HepG2 (cell line): ENCODE measurements around the gene C20orf144. TPM values are rescaled to one million over a fixed set of nuclear protein-coding genes. Genes with fewer than 3 reads are reported as not detected.

Experiments used
- ATAC-seq: fragments of 200-7000 bp; cut with Tn5 transposase; 3 replicates; pipeline ENCODE4 v1.9.1; 2020; ENCODE audit warnings: mild to moderate bottlenecking, moderate library complexity
- BruUV-seq: library from RNA; stranded (reverse); fragments of 400-500 nt; replicated peaks from 2 replicates; lab custom pipeline; 2021; lab: Mats Ljungman, UMichigan
- CTCF ChIA-PET: fragments of 300-600 bp; formaldehyde crosslinking; extraction: SDS; loops from one replicate; lab custom pipeline; 2021; ENCODE audit warnings: low total read pairs, inconsistent platforms, low intra/inter-chr PET ratio; lab: Yijun Ruan, JAX
- POLR2A ChIA-PET: fragments of 350-600 bp; sonication (Branson Sonifier 250); formaldehyde crosslinking; loops from one replicate; lab custom pipeline; 2020; ENCODE audit warnings: antibody characterized with exemption, inconsistent platforms; lab: Yijun Ruan, JAX
- DNase-seq: peaks from one replicate; pipeline ENCODE4 v3.0.0-alpha.2; 2015; ENCODE audit warnings: low spot score
- FAIRE-seq: peaks from 3 replicates; lab custom pipeline; 2011; peaks lifted over from hg19 to GRCh38; lab: Jason Lieb, UNC
- H2AFZ ChIP-seq: one replicate; pipeline ENCODE4 v1.6.1; 2011; ENCODE audit warnings: low read length, inconsistent platforms
- H3K27ac ChIP-seq: fragments of 300-600 bp; 3 replicates; pipeline ENCODE4 v1.8.0; 2011; ENCODE audit warnings: mixed run types, mild to moderate bottlenecking, mixed read lengths, low read length, inconsistent platforms; ENCODE audit not compliant: insufficient read depth; ENCODE audit errors: extremely low read length
- H3K27me3 ChIP-seq, 2 experiments: fragments of 200-600 bp in 1 of 2; 2 replicates in 1 of 2; 3 replicates in 1 of 2; pipeline versions ENCODE4 v1.6.0 to v1.8.0; 2011; ENCODE audit warnings: low read length in 2 of 2, mild to moderate bottlenecking in 2 of 2, moderate library complexity in 2 of 2, inconsistent platforms in 1 of 2; ENCODE audit not compliant: insufficient read depth in 2 of 2, control insufficient read depth in 1 of 2
- H3K36me3 ChIP-seq, 2 experiments: fragments of 200-600 bp in 1 of 2; replicated peaks in 1 of 2; 2 replicates in 1 of 2; 3 replicates in 1 of 2; pipeline versions ENCODE4 v1.5.1 to v1.8.0; 2011; ENCODE audit warnings: low read length in 2 of 2, inconsistent platforms in 1 of 2; ENCODE audit not compliant: insufficient read depth in 2 of 2, control insufficient read depth in 1 of 2
- H3K4me1 ChIP-seq: 2 replicates; pipeline ENCODE4 v1.5.1; 2012; ENCODE audit warnings: low read length, inconsistent platforms; ENCODE audit not compliant: insufficient read depth
- H3K4me2 ChIP-seq: 2 replicates; pipeline ENCODE4 v1.6.0; 2011; ENCODE audit warnings: low read depth, low read length, inconsistent platforms
- H3K4me3 ChIP-seq, 3 experiments: fragments of 200-600 bp in 1 of 3; sonication (generic), shearing (Covaris generic) in 1 of 3; replicated peaks in 1 of 3; 2 replicates each; pipeline ENCODE4 v1.5.1; 2011 to 2016; ENCODE audit warnings: low read length in 3 of 3, inconsistent platforms in 2 of 3, low read depth in 2 of 3, mild to moderate bottlenecking in 2 of 3, control low read depth in 1 of 3, mixed read lengths in 1 of 3; ENCODE audit not compliant: insufficient read depth in 1 of 3
- H3K79me2 ChIP-seq: one replicate; pipeline ENCODE4 v1.6.1; 2011; ENCODE audit warnings: low read length, inconsistent platforms; ENCODE audit not compliant: insufficient read depth
- H3K9ac ChIP-seq: 2 replicates; pipeline ENCODE4 v1.6.0; 2011; ENCODE audit warnings: mild to moderate bottlenecking, low read depth, low read length, inconsistent platforms; ENCODE audit not compliant: insufficient read depth
- H3K9me3 ChIP-seq: 2 replicates; pipeline ENCODE4 v1.5.1; 2012; ENCODE audit warnings: mild to moderate bottlenecking, low read length
- H4K20me1 ChIP-seq: 2 replicates; pipeline ENCODE4 v1.6.0; 2011; ENCODE audit warnings: inconsistent platforms, mild to moderate bottlenecking, low read length, moderate library complexity; ENCODE audit not compliant: insufficient read depth
- AGO2 ChIP-seq: fragments of 200-400 bp; formaldehyde crosslinking; optimal IDR thresholded peaks from 2 replicates; pipeline ENCODE3; 2017; ENCODE audit warnings: mild to moderate bottlenecking, low read depth, low read length, moderate library complexity
- AHR ChIP-seq: IDR thresholded peaks from 2 replicates; pipeline ENCODE4 v1.6.1; 2018; ENCODE audit warnings: missing genetic modification reagents, missing compliant biosample characterization
- CCDC6 ChIP-seq: sonication (generic); formaldehyde crosslinking; IDR thresholded peaks from 2 replicates; pipeline ENCODE4 v1.8.1; 2022; ENCODE audit warnings: mild to moderate bottlenecking, missing genetic modification reagents, moderate library complexity
- HMGA1 ChIP-seq: sonication (generic); formaldehyde crosslinking; conservative IDR thresholded peaks from 2 replicates; pipeline ENCODE4 v1.4.0; 2020; ENCODE audit warnings: missing genetic modification reagents
- RBFOX2 ChIP-seq: fragments of 200-400 bp; formaldehyde crosslinking; IDR thresholded peaks from 2 replicates; pipeline ENCODE4 v1.6.1; 2017; ENCODE audit warnings: low read depth, mild to moderate bottlenecking, low read length
- SRSF1 ChIP-seq: fragments of 200-400 bp; formaldehyde crosslinking; optimal IDR thresholded peaks from 2 replicates; pipeline ENCODE3; 2017; ENCODE audit warnings: mild to moderate bottlenecking, low read depth, low read length, moderate library complexity
- ZNF598 ChIP-seq: sonication (generic); formaldehyde crosslinking; IDR thresholded peaks from 2 replicates; pipeline ENCODE4 v1.5.1; 2020; ENCODE audit warnings: mild to moderate bottlenecking, missing genetic modification reagents, borderline replicate concordance
- WGBS: methylation state at CpG from one replicate; pipeline ENCODE4 v1.1.6; 2017; ENCODE audit warnings: low lambda C conversion rate; 5-methylcytosine and 5-hydroxymethylcytosine counted together
- in situ Hi-C: cut with HindIII; loops from 2 replicates; pipeline ENCODE4 v1.10.0; 2017; ENCODE audit warnings: low pct_unique_long_range_greater_than_20kb; ENCODE audit not compliant: extremely low pct_ligation_motif_present
- intact Hi-C: fragments of 100-400 bp; cut with micrococcal nuclease; formaldehyde crosslinking; loops from one replicate; pipeline ENCODE4 v1.10.0; 2022; ENCODE audit not compliant: unreplicated experiment
- polyA plus RNA-seq, 8 experiments: library from polyadenylated mRNA; depleted of rRNA in 3 of 8; stranded (reverse) in 7 of 8; unstranded in 1 of 8; fragments of >200 nt; fragmentation: Illumina TruSeq in 4 of 8; extraction: Trizol in 4 of 8; gene quantifications; 2 replicates each; pipeline versions ENCODE4 v1.2.1 to v1.2.3, GENCODE V29; 2011 to 2016; ENCODE audit warnings: low read depth in 4 of 8, missing spikeins in 1 of 8, mixed read lengths in 1 of 8; ENCODE audit not compliant: insufficient read depth in 1 of 8
- total RNA-seq, 5 experiments: library from RNA; depleted of rRNA; stranded (reverse); fragments of >200 nt; fragmentation: Illumina TruSeq; extraction: Trizol; gene quantifications; 2 replicates each; pipeline ENCODE4 v1.2.3, GENCODE V29; 2016; ENCODE audit warnings: low read depth in 1 of 5
- TF ChIP-seq, protein P1 (sequence below): sonication (generic); formaldehyde crosslinking; IDR thresholded peaks from one replicate; pipeline ENCODE4 v1.5.1; 2020; ENCODE audit warnings: mild to moderate bottlenecking, missing genetic modification reagents; ENCODE audit errors: not compliant biosample characterization

The C20orf144 gene
- total and polyA plus RNA-seq, 2 of the 13 experiments (the other 11 are each of a cell fraction or from before 2014, with no cell fraction given): 0.09 to 0.16 TPM

DNA sequence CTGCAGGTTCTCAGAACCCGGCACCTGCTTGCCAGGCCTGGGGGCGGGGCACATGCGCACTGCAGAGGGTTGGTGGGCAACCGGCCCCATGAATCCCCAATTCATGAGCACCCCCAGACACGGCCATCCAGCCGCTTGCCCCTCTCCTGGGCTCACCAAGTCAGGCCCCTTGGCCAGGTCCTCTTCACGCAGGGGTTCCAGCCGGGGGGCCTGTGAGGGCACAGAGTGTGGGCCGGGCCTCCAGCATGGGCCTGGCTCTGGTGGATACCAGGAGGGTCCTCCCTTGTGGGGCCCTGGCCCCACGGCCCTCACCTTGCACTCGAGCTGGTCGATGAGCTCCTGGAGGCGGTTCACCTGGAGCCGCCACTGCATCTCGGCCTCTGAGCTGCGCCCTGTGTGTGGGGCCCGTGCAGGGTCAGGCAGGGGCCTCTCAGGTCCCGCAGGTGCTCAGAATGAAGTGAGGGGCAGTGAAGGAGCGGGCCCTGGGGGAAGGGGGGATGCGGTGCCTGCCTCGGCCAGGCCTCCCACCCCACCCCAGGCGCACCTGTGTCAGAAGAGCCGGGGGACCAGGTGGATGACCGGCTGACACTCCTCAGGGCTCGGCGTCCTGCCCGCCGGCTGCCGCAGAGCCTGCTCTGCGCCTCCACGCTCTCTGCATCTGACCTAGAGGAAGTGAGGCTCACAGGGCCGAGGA is 2.6 kb upstream of the C20orf144 start:
- H3K4me1 ChIP-seq: peaks cover 26% of the 10 kb centered on the region
- no peaks in the 10 kb centered on the region for H4K20me1 ChIP-seq
- H3K9me3 ChIP-seq: no peaks in the 10 kb centered on the region
- H2AFZ ChIP-seq: no peak overlapping the region
- in situ Hi-C loops: no loop called here
- WGBS: 98% methylated on average over 28 of the region's 32 CpGs
- H3K36me3 ChIP-seq: peaks cover 40 to 47% of the 10 kb centered on the region in 2 experiments
- POLR2A ChIA-PET: no interaction called here
- peaks cover 8% of the 10 kb centered on the region for H3K79me2 ChIP-seq
- H3K4me2 ChIP-seq: no peak overlapping the region
- intact Hi-C loops: loop anchor here (5.0 kb wide), 1 partner anchor 257 kb away; the partner anchor contains the start of gene CDK5RAP1
- CTCF ChIA-PET: no interaction called here
- H3K27me3 ChIP-seq: no peaks in the 10 kb centered on the region; a peak in 1 of 5 replicates
- H3K4me3 ChIP-seq: no peak overlapping the region
- ATAC-seq: no peak
- no peak for FAIRE-seq
- H3K27ac ChIP-seq: no peak overlapping the region
- BruUV-seq: no TSS peak
- H3K9ac ChIP-seq: no peak overlapping the region
- TF ChIP-seq RBFOX2 (peak; percentile 63), CCDC6 (CRISPR knock-in tag) (no peak), AHR (CRISPR knock-in tag) (0 out of 2 replicates have a peak, but pooled peaks have one; percentile 25), AGO2 (peak; percentile 76), SRSF1 (peak; percentile 65)
- TF ChIP-seq, all 625 proteins: peak for 4
- no peak for DNase-seq

DNA sequence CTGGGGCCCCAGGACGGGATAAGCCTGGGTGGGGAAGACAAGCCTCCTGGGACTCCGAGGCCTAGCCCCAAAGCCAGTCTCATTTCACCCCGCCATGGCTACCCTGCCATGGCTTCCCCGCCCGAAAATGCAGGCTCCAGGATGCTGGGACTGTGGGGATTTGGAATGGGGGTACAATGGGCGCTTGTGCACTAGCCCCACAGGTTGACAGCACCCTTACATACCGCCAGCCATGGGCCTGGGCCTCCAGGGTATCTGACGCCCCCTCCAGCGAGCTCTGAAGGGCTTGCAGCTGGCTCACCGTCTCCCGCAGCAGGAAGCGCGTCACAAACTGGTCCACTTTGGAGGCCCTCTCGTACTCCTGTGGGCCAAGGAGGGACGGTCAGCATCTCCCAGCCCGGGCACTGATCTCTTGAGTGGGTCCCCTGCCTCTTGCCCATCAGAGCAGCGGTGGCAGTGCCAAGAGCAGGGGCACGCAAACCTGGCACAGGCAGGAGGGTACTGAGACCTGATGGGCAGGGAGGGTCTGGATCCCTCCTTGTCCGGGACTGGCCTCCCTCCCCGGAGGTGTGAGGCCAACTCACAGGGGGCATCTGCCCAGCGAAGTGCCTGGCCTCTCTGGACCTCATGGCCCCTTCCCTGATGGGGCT is 2.0 kb upstream of the C20orf144 start:
- ATAC-seq: no peak
- no peak overlapping the region for H3K4me3 ChIP-seq
- no peaks in the 10 kb centered on the region for H3K9me3 ChIP-seq
- no peak overlapping the region for H3K9ac ChIP-seq
- ChIA-PET POLR2A (no interaction called here), CTCF (no interaction called here)
- no peak for DNase-seq
- no peak overlapping the region for H2AFZ ChIP-seq
- H4K20me1 ChIP-seq: no peaks in the 10 kb centered on the region
- H3K79me2 ChIP-seq: peaks cover 8% of the 10 kb centered on the region
- no peak for FAIRE-seq
- H3K27ac ChIP-seq: no peak overlapping the region
- H3K27me3 ChIP-seq: no peaks in the 10 kb centered on the region; a peak in 1 of 5 replicates
- H3K36me3 ChIP-seq: peaks cover 40 to 47% of the 10 kb centered on the region in 2 experiments
- H3K4me1 ChIP-seq: peaks cover 26% of the 10 kb centered on the region
- over 99% methylated on average over 18 of the region's 21 CpGs for WGBS
- intact Hi-C loops: loop anchor here (5.0 kb wide), 1 partner anchor 258 kb away; the partner anchor contains the start of gene CDK5RAP1
- BruUV-seq: no TSS peak
- in situ Hi-C loops: no loop called here
- H3K4me2 ChIP-seq: no peak overlapping the region
- TF ChIP-seq HMGA1 (CRISPR knock-in tag) (no peak), ZNF598 (CRISPR knock-in tag) (no peak)
- TF ChIP-seq, protein P1, sequence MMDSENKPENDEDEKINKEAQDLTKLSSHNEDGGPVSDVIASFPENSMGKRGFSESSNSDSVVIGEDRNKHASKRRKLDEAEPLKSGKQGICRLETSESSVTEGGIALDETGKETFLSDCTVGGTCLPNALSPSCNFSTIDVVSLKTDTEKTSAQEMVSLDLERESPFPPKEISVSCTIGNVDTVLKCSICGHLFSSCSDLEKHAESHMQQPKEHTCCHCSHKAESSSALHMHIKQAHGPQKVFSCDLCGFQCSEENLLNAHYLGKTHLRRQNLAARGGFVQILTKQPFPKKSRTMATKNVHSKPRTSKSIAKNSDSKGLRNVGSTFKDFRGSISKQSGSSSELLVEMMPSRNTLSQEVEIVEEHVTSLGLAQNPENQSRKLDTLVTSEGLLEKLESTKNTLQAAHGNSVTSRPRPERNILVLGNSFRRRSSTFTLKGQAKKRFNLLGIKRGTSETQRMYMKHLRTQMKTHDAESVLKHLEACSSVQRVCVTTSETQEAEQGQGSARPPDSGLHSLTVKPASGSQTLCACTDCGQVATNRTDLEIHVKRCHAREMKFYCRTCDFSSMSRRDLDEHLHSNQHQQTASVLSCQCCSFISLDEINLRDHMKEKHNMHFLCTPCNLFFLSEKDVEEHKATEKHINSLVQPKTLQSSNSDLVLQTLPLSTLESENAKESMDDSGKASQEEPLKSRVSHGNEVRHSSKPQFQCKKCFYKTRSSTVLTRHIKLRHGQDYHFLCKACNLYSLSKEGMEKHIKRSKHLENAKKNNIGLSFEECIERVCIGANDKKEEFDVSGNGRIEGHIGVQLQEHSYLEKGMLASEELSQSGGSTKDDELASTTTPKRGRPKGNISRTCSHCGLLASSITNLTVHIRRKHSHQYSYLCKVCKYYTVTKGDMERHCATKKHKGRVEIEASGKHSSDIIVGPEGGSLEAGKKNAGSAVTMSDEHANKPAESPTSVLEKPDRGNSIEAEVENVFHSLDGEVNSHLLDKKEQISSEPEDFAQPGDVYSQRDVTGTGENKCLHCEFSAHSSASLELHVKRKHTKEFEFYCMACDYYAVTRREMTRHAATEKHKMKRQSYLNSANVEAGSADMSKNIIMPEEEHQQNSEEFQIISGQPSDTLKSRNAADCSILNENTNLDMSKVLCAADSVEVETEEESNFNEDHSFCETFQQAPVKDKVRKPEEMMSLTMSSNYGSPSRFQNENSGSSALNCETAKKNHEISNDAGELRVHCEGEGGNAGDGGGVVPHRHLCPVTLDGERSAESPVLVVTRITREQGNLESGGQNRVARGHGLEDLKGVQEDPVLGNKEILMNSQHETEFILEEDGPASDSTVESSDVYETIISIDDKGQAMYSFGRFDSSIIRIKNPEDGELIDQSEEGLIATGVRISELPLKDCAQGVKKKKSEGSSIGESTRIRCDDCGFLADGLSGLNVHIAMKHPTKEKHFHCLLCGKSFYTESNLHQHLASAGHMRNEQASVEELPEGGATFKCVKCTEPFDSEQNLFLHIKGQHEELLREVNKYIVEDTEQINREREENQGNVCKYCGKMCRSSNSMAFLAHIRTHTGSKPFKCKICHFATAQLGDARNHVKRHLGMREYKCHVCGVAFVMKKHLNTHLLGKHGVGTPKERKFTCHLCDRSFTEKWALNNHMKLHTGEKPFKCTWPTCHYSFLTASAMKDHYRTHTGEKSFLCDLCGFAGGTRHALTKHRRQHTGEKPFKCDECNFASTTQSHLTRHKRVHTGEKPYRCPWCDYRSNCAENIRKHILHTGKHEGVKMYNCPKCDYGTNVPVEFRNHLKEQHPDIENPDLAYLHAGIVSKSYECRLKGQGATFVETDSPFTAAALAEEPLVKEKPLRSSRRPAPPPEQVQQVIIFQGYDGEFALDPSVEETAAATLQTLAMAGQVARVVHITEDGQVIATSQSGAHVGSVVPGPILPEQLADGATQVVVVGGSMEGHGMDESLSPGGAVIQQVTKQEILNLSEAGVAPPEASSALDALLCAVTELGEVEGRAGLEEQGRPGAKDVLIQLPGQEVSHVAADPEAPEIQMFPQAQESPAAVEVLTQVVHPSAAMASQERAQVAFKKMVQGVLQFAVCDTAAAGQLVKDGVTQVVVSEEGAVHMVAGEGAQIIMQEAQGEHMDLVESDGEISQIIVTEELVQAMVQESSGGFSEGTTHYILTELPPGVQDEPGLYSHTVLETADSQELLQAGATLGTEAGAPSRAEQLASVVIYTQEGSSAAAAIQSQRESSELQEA (CRISPR knock-in tag): no peak
